DOHH2 (cell line): ENCODE results near the gene GYS2.

ENCODE experiments used
- H3F3A ChIP-seq: fragments of 200-600 bp; sonication (generic), shearing (Covaris generic); 2 replicates; pipeline ENCODE4 v1.6.0; 2016; ENCODE audit warnings: antibody characterized with exemption, mild to moderate bottlenecking; ENCODE audit not compliant: control insufficient read depth, insufficient read depth
- H3K27ac ChIP-seq: fragments of 200-600 bp; sonication (generic); 2 replicates; pipeline ENCODE4 v1.5.1; 2014; ENCODE audit warnings: low read depth, mild to moderate bottlenecking, low read length, moderate library complexity
- H3K27me3 ChIP-seq: fragments of 200-600 bp; sonication (generic); 2 replicates; pipeline ENCODE4 v1.6.1; 2014; ENCODE audit warnings: mild to moderate bottlenecking, low read length, mixed read lengths; ENCODE audit not compliant: control insufficient read depth
- H3K36me3 ChIP-seq: fragments of 200-600 bp; sonication (generic); 2 replicates; pipeline ENCODE4 v1.6.1; 2014; ENCODE audit warnings: mild to moderate bottlenecking, low read length, moderate library complexity, mixed read lengths; ENCODE audit not compliant: control insufficient read depth
- H3K4me1 ChIP-seq: fragments of 200-600 bp; sonication (generic); 2 replicates; pipeline ENCODE4 v1.6.1; 2014; ENCODE audit warnings: mild to moderate bottlenecking, low read length, mixed read lengths; ENCODE audit not compliant: control insufficient read depth
- H3K4me2 ChIP-seq: fragments of 200-600 bp; sonication (generic); 2 replicates; pipeline ENCODE4 v1.6.0; 2014; ENCODE audit warnings: mild to moderate bottlenecking, low read length, moderate library complexity
- H3K4me3 ChIP-seq: fragments of 200-600 bp; sonication (generic); 2 replicates; pipeline ENCODE4 v1.5.1; 2014; ENCODE audit warnings: mild to moderate bottlenecking, low read length, mixed read lengths
- H3K79me2 ChIP-seq: fragments of 200-600 bp; sonication (generic); 2 replicates; pipeline ENCODE4 v1.6.1; 2014; ENCODE audit warnings: mild to moderate bottlenecking, low read length, mixed read lengths; ENCODE audit not compliant: control insufficient read depth
- H3K9me2 ChIP-seq: fragments of 200-600 bp; sonication (generic); replicated peaks from 2 replicates; pipeline ENCODE4 v1.6.1; 2014; ENCODE audit warnings: mild to moderate bottlenecking, low read length, mixed read lengths; ENCODE audit not compliant: control insufficient read depth
- H3K9me3 ChIP-seq: fragments of 200-600 bp; sonication (generic); 2 replicates; pipeline ENCODE4 v1.6.1; 2014; ENCODE audit warnings: antibody characterized with exemption, low read length, mixed read lengths; ENCODE audit not compliant: control insufficient read depth, insufficient read depth
- H4K20me1 ChIP-seq: fragments of 200-600 bp; sonication (generic); 2 replicates; pipeline ENCODE4 v1.6.0; 2014; ENCODE audit warnings: low read depth, mild to moderate bottlenecking, antibody characterized with exemption, low read length, moderate library complexity; ENCODE audit not compliant: control insufficient read depth, insufficient read depth
- CTCF ChIP-seq: fragments of 200-600 bp; sonication (generic); IDR thresholded peaks from one replicate; pipeline ENCODE4 v1.5.1; 2014; ENCODE audit warnings: antibody characterized with exemption, mild to moderate bottlenecking, low read depth, low read length; ENCODE audit not compliant: poor library complexity, severe bottlenecking
- EZH2phosphoT487 ChIP-seq: fragments of 200-600 bp; sonication (generic); IDR thresholded peaks from 2 replicates; pipeline ENCODE4 v1.6.1; 2017; ENCODE audit warnings: borderline replicate concordance, mild to moderate bottlenecking, antibody characterized with exemption, low read length, moderate library complexity, mixed read lengths

GYS2 gene

GRCh38 chr12:21604245-21605101 lies at the start of gene GYS2:
Gene GYS2, minus strand, starts transcription at chr12:21604847. Its CDS starts 255 bp downstream, at chr12:21604592.
- no peaks in the 10 kb centered on the region for H4K20me1 ChIP-seq
- no peaks in the 10 kb centered on the region for H3K79me2 ChIP-seq
- no peaks in the 10 kb centered on the region for H3F3A ChIP-seq
- H3K27me3 ChIP-seq = peaks cover 6% of the 10 kb centered on the region; the same call in 1 of the 2 replicates
- peaks cover 9% of the 10 kb centered on the region for H3K4me1 ChIP-seq
- no peak within 1 kb of the TSS for H3K4me2 ChIP-seq
- no peaks in the 10 kb centered on the region for H3K36me3 ChIP-seq
- TF ChIP-seq CTCF = no peak
- no peak for TF ChIP-seq EZH2phosphoT487
- no peaks in the 10 kb centered on the region for H3K9me3 ChIP-seq
- no peak within 1 kb of the TSS for H3K4me3 ChIP-seq
- H3K9me2 ChIP-seq = no peaks in the 10 kb centered on the region
- no peak within 1 kb of the TSS for H3K27ac ChIP-seq

- Histone ChIP-seq H4K20me1 (peaks cover 40% of the 10 kb centered on the region), H3K4me2 (no peak overlapping the region), H3K9me2 (no peaks in the 10 kb centered on the region), H3K9me3 (no peaks in the 10 kb centered on the region), H3F3A (peaks cover 3% of the 10 kb centered on the region), H3K79me2 (peaks cover 88% of the 10 kb centered on the region), H3K27ac (no peak overlapping the region), H3K4me1 (peaks cover 29% of the 10 kb centered on the region), H3K27me3 (no peaks in the 10 kb centered on the region), H3K4me3 (no peak overlapping the region), H3K36me3 (peaks cover 97% of the 10 kb centered on the region)
- TF ChIP-seq EZH2phosphoT487 = no peak
- no peak for TF ChIP-seq CTCF
Observed at GRCh38 chr12:21651821-21652220, 47.2 kb upstream of the GYS2 start.

- no peak for TF ChIP-seq CTCF
- TF ChIP-seq EZH2phosphoT487 = no peak
- H3K9me2 ChIP-seq = no peaks in the 10 kb centered on the region
- peaks cover 97% of the 10 kb centered on the region for H3K36me3 ChIP-seq
- peaks cover 85% of the 10 kb centered on the region for H3K79me2 ChIP-seq
- H4K20me1 ChIP-seq = peaks cover 33% of the 10 kb centered on the region
- no peak overlapping the region for H3K4me2 ChIP-seq
- no peaks in the 10 kb centered on the region for H3K9me3 ChIP-seq
- H3F3A ChIP-seq = peaks cover 9% of the 10 kb centered on the region
- no peak overlapping the region for H3K27ac ChIP-seq
- H3K27me3 ChIP-seq = no peaks in the 10 kb centered on the region
- H3K4me1 ChIP-seq = peaks cover 25% of the 10 kb centered on the region
- H3K4me3 ChIP-seq = no peak overlapping the region
Observed at GRCh38 chr12:21650997-21651396, 46.4 kb upstream of the GYS2 start.
